ENCODE data around the gene MSANTD2.

Gene MSANTD2

DNA sequence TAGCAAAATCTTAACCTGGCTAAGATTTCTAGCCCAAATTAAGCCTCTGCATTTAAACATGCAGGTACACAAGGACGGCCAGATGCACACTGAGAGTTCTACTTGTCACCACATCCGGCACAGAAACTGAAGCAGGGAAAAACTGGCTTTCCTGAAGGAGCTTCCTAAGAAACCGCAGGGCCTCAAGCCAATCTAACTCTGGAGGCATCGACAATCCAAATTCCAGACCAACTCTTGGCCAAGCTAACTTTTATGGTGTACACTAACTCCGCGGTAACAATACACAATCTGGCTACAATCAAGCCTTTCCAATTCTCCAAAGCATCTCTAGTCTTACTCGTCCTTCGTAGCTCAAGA lies 1.2 kb downstream of the MSANTD2 start:
- H3K27ac ChIP-seq = peak overlapping the region; percentile 96 to 99
- peak overlapping the region; percentile 98 for H3K4me3 ChIP-seq
- TF ChIP-seq, protein P1, sequence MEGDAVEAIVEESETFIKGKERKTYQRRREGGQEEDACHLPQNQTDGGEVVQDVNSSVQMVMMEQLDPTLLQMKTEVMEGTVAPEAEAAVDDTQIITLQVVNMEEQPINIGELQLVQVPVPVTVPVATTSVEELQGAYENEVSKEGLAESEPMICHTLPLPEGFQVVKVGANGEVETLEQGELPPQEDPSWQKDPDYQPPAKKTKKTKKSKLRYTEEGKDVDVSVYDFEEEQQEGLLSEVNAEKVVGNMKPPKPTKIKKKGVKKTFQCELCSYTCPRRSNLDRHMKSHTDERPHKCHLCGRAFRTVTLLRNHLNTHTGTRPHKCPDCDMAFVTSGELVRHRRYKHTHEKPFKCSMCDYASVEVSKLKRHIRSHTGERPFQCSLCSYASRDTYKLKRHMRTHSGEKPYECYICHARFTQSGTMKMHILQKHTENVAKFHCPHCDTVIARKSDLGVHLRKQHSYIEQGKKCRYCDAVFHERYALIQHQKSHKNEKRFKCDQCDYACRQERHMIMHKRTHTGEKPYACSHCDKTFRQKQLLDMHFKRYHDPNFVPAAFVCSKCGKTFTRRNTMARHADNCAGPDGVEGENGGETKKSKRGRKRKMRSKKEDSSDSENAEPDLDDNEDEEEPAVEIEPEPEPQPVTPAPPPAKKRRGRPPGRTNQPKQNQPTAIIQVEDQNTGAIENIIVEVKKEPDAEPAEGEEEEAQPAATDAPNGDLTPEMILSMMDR (IDR thresholded peaks at IDR 0.05) = no peak
- DNase-seq (ENCODE audit: low spot score) = no peak

DNA sequence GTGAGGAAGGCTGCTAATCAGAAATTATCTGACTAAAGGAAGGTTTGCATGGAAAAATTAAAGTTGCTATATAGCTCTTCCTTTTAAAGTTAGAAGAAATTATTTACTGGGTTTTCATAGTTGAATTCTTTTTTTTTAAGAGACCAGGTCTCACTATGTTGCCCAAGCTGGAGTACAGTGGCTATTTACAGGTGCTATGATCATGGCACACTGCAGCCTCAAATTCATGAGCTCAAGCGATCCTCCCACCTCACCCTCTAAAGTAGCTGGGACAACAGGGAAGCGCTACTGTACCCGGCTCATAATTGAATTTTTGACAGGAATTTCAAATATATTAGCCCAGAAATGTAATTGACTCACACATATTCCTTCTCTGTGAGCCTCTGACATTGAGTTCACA lies 3.9 kb downstream of the MSANTD2 start:
- no peak for DNase-seq (ENCODE audit: low spot score)
- no peak overlapping the region for H3K4me3 ChIP-seq
- H3K27ac ChIP-seq = no peak overlapping the region
- TF ChIP-seq, protein P1 (IDR thresholded peaks at IDR 0.05) = no peak

DNA sequence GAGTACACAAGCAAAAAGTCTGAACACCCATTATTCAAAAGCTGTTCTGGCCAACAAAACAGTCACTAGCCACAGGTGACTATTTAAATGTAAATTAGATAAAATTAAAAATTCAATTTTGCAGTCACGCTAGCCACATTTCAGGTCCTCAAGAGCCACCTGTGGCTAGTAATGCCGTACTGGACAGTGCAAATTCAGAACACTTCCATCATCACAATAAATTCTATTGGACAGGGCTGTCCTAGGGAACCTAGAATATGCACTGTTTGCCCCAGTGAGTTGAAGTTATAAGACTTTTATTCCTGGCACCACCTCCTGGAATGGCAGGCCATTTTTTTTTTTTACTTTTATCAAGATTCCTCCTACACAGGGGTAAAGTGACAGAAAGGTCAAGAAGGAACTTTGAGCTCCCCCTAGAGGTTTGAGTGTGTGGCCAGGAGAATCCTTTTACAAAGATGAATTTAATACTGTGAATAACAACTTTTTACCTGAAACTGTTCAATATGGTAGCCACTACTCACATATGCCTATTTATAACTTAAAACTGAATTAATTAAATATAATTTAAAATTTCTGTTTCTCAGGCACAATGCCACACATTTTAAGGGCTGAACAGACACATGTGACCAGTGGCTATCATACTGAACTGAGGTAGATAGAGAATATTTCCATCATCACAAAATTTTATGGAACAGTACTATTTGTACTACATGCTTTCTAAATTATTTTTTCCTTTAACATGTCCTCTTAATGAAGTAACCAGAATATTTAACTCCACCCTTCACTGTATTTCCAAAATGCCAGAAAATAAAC lies 6.5 kb downstream of the MSANTD2 start:
- Histone ChIP-seq H3K27ac (no peak overlapping the region), H3K4me3 (no peak overlapping the region)
- TF ChIP-seq, protein P1 (IDR thresholded peaks at IDR 0.05) = peak; percentile 37
- DNase-seq (ENCODE audit: low spot score) = no peak

DNA sequence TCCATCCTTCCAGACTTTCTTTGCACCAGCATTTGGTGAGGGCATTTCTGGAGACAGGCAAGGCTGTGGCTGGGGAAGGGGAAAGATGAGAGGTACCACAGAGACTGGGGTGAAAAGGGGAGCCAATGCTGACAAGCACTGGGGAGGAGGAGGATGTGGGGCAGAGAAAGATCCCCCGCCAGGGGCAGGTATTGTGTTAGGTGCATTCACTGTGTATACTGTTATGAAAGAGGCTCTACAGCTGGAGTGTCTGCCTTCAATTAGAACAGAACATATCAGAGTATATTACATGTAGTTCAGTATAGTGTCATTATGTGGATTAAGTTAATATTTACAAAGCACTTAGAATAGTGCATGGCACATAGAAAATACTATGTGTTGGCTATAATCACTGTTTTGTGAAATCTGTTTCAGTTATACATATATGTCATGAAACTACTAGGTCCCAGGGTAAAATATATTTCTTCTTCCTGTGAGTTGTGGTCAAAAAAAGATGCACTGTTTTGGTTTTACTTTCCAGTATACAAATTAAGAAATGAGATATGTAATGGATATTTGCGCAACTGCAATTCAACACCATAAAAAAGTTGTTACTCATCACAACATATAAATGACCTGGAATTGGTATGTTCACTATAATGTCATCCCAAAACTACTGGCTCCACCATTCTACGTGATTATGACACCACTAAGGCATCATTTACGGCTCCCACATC lies 8.4 kb downstream of the MSANTD2 start:
- H3K4me3 ChIP-seq = no peak overlapping the region
- no peak overlapping the region for H3K27ac ChIP-seq
- TF ChIP-seq, protein P1 (IDR thresholded peaks at IDR 0.05) = no peak
- DNase-seq (ENCODE audit: low spot score) = no peak

DNA sequence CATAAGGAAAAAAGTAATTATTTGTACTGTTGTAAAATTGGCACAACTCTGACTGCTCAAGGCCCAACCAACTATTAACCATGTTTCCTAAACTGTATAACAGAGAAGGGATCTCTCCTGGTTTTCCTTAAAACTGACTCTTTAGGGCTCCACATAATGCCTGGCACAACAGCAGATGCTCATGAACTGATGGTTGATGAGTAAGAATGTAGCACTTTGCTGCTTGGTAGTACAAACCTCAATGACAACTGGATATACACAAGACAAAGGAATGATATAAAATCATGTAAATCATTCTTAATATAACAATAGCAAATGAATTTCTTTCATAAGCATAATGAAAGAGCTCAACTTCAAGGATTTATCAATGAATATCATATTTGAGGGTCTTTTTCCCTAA lies 11.7 kb downstream of the MSANTD2 start:
- H3K4me3 ChIP-seq = no peak overlapping the region
- DNase-seq (ENCODE audit: low spot score) = no peak
- no peak overlapping the region for H3K27ac ChIP-seq
- TF ChIP-seq, protein P1 (IDR thresholded peaks at IDR 0.05) = no peak

DNA sequence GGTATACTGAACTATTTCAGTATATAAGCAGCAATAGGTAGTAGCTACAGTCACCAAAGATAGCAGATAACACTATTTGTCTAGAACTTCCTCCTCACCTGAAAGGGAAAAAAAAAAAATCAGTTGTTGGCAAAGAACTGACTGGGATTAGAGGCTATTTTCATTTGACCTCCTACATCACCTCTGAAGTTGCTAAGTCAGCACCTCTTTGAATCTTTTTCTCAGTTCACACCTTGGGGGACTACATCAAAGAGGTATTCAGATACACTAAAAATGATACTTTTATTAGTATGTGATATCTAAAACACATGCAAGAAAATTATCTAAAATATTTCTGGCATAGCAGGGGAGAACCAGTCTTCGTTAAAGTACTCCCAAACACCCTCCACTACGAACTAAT lies 16.2 kb downstream of the MSANTD2 start:
- Histone ChIP-seq H3K4me3 (no peak overlapping the region), H3K27ac (no peak overlapping the region)
- DNase-seq (ENCODE audit: low spot score) = no peak

More for the DNA sequence above, 16.2 kb downstream of the MSANTD2 start:
- TF ChIP-seq, protein P1 (IDR thresholded peaks at IDR 0.05) = no peak
